GM21526 (cell line): ENCODE data around the gene UQCRHL.
"Not testable (repeated sequence)": the region's sequence is repeated elsewhere in the genome, so short reads cannot be mapped to it uniquely, and the experiment has no call there.

Experiments
- ATAC-seq: cut with Tn5 transposase; IDR thresholded peaks from one replicate; pipeline ENCODE4 v1.9.1; 2021; ENCODE audit warnings: moderate library complexity; ENCODE audit not compliant: unreplicated experiment, low FRiP score

UQCRHL gene

DNA sequence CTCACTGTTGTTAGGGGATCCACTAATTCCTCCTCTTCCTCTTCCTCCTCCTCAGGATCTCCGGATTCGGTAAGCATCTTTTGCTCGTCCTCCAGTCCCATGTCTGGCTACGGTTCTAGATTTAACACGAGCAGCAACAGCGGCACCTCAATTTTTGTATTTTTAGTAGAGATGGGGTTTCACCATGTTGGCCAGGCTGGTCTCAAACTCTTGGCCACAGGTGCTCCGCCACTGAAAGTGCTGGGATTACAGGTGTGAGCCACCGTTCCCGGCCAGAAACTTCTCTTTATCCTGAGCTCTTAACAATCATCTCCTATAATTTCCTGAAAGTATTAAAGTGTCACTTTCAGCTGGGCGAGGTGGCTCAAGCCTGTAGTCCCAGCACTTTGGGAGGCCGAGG, at the start of gene UQCRHL:
TSS of gene UQCRHL (minus strand) at position 101 of the 400 bp plus-strand sequence. CDS start at position 101, 0 bp downstream.
- not testable (repeated sequence) for ATAC-seq

DNA sequence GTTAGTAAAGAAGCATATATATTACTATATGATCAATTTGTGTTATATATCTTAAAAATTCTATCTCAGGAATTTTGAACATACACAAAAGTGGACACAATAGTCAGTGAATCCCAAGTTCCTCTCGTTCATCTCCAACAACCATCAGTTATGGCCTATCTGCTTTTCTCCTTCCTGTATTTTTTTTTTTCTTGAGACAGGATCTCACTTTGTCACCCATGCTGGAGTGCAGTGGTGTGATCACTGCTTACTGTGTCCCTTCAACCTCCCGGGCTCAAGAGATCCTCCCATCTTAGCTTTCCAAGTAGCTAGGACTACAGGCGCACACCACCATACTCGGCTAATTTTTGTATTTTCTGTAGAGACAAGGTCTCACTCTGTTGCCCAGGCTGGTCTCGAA, 49.4 kb upstream of the UQCRHL start:
- no peak for ATAC-seq

DNA sequence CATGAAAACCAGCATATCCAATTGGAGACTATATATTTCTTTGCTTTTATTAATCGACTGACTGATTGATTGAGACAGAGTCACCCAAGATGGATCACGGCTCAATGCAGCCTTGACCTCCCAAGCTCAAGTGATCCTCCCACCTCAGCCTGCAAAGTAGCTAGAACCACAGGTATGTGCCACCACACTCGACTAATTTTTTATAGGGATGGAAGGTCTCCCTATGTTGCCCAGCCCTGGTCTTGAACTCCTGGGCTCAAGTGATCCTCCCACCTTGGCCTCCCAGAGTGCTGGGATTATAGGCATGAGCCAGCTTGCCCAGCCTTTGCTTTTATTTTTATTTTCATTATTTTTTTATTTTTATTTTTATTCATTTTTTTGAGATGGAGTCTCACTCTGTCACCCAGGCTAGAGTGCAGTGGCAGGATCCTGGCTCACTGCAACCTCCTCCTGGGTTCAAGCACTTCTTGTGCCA, 45.4 kb upstream of the UQCRHL start:
- ATAC-seq, result no peak

DNA sequence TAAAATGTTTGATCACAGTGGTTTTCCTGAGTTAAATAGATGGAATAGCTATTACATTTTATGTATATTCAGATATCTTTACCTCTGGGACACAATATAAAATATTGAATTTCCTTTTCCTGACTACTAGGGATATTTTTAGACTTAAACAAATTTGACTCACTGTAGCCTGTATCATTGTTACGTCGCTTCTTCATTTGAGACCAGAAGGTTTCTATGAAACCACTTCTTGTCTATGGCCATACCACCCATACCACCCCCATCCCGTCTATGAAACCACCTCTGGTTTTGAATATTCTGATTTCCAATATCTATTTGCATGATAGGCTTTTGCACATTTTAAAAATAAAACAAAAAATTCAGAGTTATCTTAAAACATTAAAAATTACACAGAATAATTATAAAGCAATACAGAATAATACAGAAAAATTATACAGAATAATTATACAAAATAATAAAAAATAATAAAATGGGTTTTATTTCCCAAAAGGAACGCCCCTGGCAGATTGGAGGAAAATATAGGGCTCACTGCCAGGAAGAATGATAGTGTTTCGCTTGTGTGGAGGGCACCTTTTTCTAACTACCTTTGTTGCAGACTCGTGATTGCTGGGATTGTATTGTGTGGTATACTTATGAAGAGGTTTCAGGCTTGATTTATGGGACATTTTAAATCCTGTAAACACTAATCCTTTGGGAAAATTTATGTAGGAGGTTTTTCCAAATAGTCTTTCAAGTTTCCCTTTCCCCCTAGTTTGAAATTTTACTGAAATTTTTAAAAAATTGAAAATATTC, 44.8 kb upstream of the UQCRHL start:
- no peak for ATAC-seq

DNA sequence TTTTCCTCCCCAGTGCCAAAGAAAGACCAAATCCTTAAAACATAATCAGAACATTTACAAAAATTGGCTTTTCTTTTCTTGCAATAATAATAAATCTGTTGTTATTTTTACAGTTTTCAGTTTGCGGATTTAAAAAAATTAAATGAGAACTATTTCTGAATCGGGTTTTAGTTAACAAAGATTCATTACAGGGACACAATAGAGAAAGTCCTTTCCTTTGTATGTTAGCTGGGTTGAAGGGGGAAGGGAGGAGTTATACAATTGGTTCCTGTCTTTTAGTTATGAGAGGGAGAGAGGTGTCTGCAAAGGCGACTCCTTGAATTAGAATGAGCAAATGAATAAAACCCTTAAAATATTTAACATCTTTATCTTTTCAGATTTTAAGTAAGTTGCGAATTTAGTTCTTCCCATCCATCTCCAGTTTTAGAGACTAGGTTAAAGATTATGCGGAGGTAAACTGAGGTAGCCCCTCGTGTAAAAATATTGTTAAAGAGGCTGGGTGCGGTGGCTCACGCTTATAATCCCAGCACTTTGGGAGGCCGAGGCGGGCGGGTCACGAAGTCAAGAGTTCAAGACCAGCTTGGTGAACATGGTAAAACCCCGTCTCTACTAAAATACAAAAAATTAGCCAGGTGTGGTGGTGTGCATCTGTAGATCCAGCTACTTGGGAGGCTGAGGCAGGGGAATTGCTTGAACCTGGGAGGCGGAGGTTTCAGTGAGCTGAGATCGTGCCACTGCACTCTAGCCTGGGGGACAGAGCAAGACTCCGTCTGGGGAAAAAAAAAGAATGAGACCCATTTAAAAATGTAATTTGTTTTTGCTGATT, 44.0 kb upstream of the UQCRHL start:
- no peak for ATAC-seq

DNA sequence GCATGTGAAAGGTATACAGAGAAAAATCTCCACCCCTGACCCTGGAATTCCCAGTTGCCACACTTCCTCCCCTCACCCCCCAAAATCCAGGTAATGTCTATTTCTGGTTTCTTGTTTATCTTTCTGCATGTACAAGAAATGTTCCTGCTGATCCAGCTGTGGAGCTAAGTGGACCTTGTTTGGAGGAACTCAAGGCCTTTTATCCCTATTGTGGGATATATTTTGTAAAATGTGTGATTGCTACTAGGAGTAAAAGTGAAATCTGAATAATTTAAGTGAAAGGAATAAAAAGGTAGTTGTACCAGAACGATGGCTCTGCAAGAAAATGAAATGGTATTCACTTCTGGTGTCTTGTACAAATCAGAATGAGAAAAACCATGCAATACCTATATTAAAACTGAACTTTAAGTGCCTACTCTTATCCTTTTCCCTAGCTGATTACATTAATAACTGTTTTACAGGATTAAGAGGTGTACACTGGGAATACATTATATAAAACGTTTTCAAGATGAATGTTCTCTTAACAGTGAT, 43.1 kb upstream of the UQCRHL start:
- ATAC-seq, result no peak

DNA sequence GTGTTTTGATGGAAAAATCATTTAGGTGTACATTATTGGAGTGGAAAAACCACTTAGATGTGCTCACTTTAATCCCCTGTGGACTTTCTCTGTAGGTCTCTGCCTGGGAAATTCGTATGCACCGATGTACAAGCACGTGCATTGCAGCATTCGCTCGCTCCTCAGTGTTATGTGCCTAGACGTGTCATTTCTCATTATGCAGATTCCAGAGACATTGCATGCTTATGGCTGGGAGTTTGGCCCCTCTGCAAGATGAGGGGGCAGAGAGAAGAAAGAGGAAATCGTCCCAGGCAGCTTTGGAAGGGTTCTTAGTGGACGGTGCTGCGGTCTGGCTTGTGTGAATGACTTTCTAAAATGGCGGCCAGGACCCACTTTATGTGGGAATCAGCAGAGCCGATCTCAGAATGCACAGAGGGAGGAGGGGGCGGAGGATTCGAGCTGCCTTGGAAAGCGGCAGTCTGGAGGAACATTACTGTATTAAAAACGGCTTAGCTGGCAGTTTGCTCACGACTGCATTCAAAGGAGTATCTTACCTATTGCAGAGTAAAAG, 42.4 kb upstream of the UQCRHL start:
- ATAC-seq, result no peak

DNA sequence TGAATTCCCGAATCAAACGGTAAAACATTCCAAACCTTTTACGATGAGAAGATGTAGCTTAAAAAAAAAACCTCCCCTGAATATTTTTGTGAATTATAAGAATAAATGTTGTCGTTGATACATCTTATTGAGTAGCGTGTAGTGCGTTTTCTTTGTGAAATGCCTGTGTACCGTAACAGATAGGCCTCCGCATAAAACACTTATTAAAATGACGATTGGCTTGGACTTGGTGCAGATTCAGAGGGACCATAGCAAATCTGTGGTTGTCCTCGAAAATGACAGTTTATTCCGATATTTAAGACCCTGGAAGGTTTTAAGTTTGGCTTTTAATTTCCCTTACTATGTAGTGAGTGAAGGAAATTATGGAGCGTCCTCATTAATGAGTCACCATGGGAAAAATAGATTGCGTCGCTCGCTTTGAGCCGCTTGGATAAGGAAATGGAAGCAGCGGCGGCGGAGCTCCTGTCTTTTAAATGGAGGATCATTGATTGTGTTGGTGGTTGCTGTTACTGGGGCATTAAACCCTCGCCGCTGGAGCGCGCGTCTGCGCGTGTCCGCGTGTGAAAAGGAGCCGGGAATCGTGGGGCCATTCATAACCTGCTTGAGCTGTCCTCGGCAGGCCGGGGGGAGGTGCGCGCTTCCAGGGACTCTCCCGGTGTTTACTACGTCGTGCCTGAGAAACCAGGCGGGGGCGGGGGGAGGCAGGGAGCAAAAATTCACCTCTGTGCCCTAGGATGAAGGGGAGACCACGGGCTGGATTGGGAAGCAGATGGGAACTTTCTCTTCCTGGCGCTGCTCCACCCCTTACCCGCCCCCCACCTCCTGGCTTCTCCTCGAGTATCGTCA, 41.7 kb upstream of the UQCRHL start:
- ATAC-seq, result no peak

DNA sequence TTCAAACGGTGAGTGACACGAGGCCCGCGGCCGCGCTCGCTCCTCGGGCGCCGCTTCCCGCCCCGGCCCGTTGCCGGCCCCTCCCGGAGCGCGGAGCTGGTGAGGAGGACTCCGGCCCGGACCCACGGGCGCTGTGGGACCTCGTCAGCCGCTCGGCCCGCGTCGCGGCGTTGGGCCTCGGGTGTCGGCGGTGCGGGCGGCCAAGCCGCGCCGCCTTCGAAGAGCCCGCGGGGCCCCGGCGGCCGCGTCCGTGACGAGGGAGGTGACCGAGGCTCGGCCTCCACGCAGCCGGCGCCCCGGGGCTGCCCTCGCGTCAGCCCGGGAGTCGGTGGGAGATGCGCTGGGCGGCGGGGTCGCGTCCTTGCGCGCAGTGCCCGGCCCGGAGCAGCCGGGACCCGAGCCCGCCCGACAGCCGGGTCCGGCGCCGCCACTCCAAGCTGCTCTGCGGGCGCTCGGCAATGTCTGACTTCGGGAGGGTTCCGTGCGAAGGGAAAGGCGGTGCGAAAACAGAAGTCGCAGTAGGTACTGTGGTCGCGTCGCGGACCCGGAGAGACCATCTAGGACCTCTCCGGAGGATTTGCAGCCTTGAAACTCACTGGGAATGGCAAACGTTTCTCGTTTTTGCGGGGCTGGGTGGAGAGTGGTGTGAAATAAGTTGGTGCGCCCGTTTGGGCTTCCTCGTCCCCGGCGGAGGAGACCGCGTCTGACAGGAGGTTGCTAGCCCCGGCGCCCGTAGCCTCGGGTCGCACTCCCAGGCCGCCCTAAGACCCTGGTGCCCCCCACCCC, 40.9 kb upstream of the UQCRHL start:
- peak; percentile 17 for ATAC-seq

DNA sequence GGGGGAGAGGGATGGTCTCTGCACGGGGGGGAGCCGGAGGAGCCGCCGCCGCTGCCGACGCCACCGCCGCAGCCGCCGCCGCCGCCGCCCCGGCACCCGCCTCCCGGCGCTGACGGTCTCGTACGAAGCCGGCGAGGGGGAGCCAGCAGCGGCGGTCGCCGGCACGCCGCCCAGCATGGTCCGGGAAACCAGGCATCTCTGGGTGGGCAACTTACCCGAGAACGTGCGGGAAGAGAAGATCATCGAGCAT, 40.4 kb upstream of the UQCRHL start:
- no peak for ATAC-seq

DNA sequence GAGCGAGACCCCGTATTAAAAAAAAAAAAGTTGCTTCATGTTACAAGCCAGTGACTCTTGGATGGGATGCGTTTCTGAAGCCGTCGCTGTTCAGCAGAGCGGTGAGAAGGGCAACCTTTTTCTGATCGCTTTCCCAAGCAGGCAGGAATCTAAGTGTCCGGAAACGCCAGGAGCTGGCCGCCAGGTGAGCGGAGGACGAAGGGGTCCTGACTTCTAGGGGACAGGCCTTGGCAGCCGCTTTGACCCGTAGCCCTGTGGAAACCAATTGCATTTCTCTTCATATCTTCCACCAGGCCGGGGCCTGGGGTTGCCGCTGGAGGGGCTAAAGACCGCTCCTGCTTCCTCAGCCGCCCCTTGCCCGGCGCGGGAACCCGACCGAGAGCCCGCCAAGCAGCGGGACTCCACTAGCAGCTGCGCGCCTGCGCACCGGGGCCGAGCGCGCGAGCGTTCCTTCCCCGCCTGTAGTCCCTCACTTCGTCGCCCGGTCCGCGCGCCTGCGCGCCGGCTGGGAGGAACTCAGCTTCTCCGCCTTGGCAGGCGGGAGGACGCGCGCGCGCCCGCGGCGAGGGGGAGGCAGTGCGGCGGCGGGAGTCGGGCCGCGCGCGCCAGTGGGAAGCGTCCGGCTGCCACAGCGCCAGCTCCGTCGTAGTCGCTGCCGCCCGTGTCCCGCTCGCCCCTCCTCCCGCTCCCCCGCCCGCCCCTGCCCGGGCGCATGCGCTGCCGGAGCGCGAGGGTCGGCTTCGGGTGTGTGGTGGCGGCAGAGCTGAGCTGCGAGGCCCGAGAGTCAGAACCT, 39.8 kb upstream of the UQCRHL start, which contains the start of gene SPEN:
TSS of gene SPEN (plus strand) at position 608 of the 793 bp plus-strand sequence. CDS start 361 bp downstream, outside the sequence.
- peak; percentile 55 for ATAC-seq

DNA sequence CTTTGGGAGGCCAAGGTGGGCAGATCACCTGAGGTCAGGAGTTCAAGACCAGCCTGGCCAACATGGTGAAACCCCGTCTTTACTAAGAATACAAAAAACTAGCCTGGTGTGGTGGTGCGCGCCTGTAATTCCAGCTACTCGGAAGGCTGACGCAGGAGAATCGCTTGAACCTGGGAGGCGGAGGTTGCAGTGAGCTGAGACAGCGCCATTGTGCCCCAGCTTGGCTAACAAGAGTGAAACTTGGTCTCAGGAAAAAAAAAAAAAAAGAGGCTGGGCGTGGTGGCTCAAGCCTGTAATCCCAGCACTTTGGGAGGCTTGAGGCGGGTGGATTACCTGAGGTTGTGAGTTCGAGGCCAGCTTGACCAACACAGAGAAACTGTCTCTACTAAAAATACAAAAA, 38.6 kb upstream of the UQCRHL start:
- not testable (repeated sequence) for ATAC-seq

DNA sequence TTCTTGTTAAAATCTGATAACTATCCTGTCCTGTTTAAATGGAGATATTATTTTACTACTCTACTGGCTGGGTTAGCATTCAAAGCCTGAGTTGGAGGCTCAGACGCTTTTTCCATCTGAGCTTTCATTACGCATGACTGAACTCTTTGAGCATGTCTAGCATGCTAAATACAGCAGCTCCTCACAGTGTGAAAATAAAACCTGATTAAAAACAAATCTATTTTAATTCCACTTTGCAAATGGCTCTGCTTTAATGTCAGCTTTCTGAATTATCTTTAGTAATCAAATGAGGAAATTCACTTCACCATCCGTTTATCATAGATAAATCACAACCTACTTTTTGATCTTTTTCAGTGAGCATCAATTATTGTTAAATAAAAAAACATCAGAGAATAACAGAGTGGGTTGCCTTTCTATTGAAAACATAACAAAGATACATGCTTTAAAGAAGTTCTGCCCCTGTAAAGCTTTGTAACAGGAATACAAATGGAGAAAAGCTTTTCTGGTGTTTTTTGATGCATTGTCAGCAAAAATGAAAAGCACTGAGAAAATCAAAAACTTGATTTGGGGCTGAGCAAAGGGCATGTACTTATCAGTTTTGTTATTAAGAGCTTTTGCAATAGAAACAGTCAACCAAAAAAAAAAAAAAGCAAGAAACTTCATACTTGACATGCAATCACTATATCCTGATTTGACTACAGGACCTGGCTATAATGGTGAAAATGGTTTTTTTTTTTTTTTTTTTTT, 36.5 kb upstream of the UQCRHL start:
- ATAC-seq, result no peak

DNA sequence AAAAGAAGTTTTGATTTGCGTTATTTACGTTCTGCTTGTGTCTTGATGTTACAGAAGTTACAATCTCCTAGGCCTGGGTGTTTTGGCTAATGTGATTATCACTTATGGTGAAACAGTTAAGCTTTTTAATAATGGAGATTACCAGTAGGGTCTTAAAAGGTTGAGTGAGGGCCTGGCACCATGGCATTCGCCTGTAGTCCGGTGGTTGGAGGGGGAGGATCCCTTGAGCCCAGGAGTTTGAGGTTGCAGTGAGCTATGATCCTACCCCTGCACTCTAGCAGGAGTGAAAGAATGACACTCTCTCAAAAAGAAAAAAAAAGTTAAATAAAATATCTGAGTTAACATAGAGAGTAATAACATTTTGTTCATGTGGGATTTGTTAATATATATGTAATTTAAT, 31.3 kb upstream of the UQCRHL start:
- ATAC-seq, result no peak

DNA sequence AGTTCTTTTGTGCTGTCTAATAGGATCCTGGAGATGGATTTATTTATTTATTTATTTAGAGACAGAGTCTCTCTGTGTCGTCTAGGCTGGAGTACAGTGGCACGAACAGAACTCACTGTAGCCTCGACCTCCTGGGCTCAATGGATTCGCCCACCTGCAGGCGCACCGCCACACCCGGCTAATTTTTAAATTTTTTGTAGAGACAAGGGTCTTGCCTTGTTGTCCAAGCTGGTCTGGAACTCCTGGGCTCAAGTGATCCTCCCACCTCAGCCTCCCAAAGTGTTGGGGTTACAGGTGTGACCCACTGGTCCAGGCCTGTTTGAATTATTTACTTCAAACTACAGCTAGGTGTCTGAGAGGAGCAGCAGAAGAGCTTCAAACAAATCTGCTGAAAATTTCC, 30.5 kb upstream of the UQCRHL start:
- no peak for ATAC-seq

DNA sequence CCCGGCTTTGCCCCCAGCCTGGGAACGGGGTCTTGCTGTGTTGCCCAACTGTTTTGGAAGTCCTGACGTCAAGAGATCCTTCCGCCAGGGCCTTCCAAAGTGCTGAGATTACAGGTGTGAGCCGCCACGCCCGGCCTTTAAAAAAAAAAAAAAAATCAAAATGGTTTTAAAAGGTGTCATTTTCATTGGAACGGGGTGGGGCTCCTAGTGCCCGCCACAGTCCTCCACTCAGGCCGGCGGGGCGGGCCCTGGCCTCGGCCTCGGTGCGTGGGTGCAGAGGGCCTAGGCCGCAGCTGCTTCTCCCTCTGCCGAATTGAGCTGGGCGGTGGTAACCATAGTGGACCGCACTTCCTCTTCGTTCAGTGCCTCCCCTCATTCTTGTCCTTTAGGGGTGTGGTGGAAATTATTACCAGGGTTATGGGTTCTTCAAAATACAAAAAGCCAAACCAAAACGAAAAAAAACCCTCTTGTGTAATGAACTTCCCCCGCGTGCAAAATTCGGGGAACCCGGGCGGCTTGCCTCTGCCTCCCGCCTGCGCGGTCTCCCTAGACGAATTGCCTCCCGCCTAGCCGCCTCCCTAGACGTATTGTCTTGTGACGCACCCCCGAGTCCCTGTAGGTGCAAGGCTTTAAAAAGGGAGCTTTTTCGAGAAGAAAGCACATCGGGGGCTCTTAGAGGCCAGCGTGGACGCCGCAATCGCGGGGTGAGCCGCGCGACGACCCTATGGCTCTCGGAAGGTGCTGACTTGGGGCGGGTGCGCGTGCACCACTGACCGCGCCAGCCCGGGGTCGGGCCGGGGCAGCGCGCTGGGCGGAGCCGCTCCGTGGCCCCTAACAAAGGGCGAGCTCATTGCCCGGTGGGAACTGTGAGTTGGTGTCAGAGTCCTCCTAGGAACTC, 29.6 kb upstream of the UQCRHL start:
- no peak for ATAC-seq

DNA sequence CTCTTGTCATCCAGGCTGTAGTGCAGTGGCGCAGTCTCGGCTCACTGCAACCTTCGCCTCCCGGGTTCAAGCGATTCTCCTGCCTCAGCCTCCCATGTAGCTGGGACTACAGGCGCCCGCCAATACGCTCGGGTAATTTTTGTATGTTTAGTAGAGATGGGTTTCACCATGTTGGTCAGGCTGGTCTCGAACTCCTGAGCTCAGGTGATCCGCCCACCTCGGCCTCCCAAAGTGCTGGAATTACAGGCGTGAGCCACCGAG, 29.0 kb upstream of the UQCRHL start:
- ATAC-seq, result not testable (repeated sequence)
